Kidney (tissue), 14 donors: ENCODE measurements around the gene LRRC2. TPM values are rescaled to one million over a fixed set of nuclear protein-coding genes. Genes with fewer than 3 reads are reported as not detected.
A peak's percentile ranks its signal among the peaks of the same experiment; 100 is the strongest.
"Not testable (repeated sequence)": the region's sequence is repeated elsewhere in the genome, so short reads cannot be mapped to it uniquely, and the experiment has no call there.

Source experiments
- DNase-seq, 5 donors: peaks; one replicate each; pipeline ENCODE4 v3.0.0-alpha.2; 2013 to 2020
- FAIRE-seq: peaks from 2 replicates; lab custom pipeline; 2012; peaks lifted over from hg19 to GRCh38; lab: Jason Lieb, UNC
- H3K27ac ChIP-seq, 2 donors: one replicate each; pipeline ENCODE4 v1.7.0; 2013; ENCODE audit warnings: low read depth in 2 of 2, low read length in 2 of 2, inconsistent platforms in 1 of 2
- H3K27me3 ChIP-seq: one replicate; pipeline ENCODE4 v1.7.1; 2013; ENCODE audit warnings: low read length, inconsistent platforms; ENCODE audit not compliant: control insufficient read depth, insufficient read depth
- H3K36me3 ChIP-seq, 3 donors: one replicate each; pipeline versions ENCODE4 v1.7.0 to v1.7.1; 2013; ENCODE audit warnings: low read length in 3 of 3, control low read depth in 1 of 3, inconsistent platforms in 1 of 3; ENCODE audit not compliant: insufficient read depth in 3 of 3, control insufficient read depth in 2 of 3
- H3K4me1 ChIP-seq, 3 donors: one replicate each; pipeline versions ENCODE4 v1.7.0 to v1.7.1; 2013; ENCODE audit warnings: low read length in 3 of 3, inconsistent platforms in 1 of 3, low read depth in 1 of 3; ENCODE audit not compliant: control insufficient read depth in 2 of 3, insufficient read depth in 2 of 3
- H3K4me3 ChIP-seq, 3 donors: one replicate each; pipeline versions ENCODE4 v1.7.0 to v1.8.1; 2013; ENCODE audit warnings: low read length in 3 of 3, control low read depth in 1 of 3, inconsistent platforms in 1 of 3
- H3K9ac ChIP-seq, 3 donors: one replicate each; pipeline versions ENCODE4 v1.7.0 to v1.7.1; 2013; ENCODE audit warnings: low read length in 3 of 3, control low read depth in 1 of 3, inconsistent platforms in 1 of 3
- H3K9me3 ChIP-seq, 3 donors: one replicate each; pipeline versions ENCODE4 v1.7.0 to v1.7.1; 2013; ENCODE audit warnings: low read length in 3 of 3, control low read depth in 1 of 3, inconsistent platforms in 1 of 3; ENCODE audit not compliant: control insufficient read depth in 2 of 3, insufficient read depth in 1 of 3
- CTCF ChIP-seq: IDR thresholded peaks from 3 replicates; pipeline ENCODE4 v1.5.1; 2012; ENCODE audit warnings: mild to moderate bottlenecking, moderate library complexity, borderline replicate concordance; ENCODE audit not compliant: insufficient read depth; ENCODE audit errors: extremely low read depth
- intact Hi-C: fragments of 100-400 bp; cut with DNase I; formaldehyde crosslinking; loops from one replicate; pipeline ENCODE4 v1.11.1; 2022
- polyA plus RNA-seq: library from polyadenylated mRNA; stranded (reverse); fragments of 350-450 nt; fragmentation: Illumina TruSeq; extraction: RNeasy Lipid Tissue Mini Kit (QIAGEN cat#74804); gene quantifications from one replicate; pipeline ENCODE4 v1.2.3, GENCODE V29; 2014; ENCODE audit warnings: low read depth, low replicate concordance; ENCODE audit not compliant: insufficient read depth
- total RNA-seq: library from RNA; stranded (reverse); fragmentation: NEBNext Ultra II Directional; extraction: Animal tissue kit (Norgen Biotek cat#: 25700); gene quantifications from one replicate; pipeline ENCODE4 v1.2.1, GENCODE V29; 2021
- donor health status: control.
- donor health status: control.
- donor health status: control.
- donor health status: control.
- donor health status: control.
- donor health status: DM: yes; HTN: yes; CAD: no.
- donor health status: Normal renal cell carcinoma (clear cell type).

LRRC2 gene
- total and polyA plus RNA-seq, 2 donors from 2014 or later = 3.4 to 7.5 TPM

- Histone ChIP-seq H3K27ac (no peak overlapping the region), H3K4me3 (peak overlapping the region in 1 of 3 donors; percentile 14), H3K9me3 (no peaks in the 10 kb centered on the region), H3K9ac (no peak overlapping the region), H3K27me3 (no peaks in the 10 kb centered on the region), H3K36me3 (no peaks in the 10 kb centered on the region), H3K4me1 (peaks cover 0 to 3% (median 0%) of the 10 kb centered on the region in 3 donors)
- FAIRE-seq (no peak), DNase-seq (peak in 3 of 5 donors; percentile 9 to 87 (median 23))
- TF ChIP-seq CTCF = no peak
- intact Hi-C loops = no loop called here
Observed at GRCh38 chr3:46538803-46539442, 27.2 kb downstream of the LRRC2 start.

DNA sequence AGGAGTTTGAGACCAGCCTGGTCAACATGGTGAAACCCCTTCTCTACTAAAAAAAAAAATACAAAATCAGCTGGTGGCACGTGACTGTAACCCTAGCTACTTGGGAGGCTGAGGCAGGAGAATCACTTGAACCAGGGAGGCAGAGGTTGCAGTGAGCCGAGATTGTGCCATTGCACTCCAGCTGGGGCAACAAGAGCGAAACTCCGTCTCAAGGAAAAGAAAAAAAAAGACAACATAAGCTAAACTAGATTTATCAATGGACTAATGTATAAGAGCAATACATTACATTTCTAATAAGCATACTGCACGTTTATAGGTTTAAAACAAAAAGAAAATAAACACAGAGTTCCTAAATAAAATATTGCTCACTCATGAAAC, 27.7 kb downstream of the LRRC2 start:
- H3K4me1 ChIP-seq, intact Hi-C loops, DNase-seq, H3K9ac ChIP-seq, H3K27ac ChIP-seq, H3K36me3 ChIP-seq, H3K4me3 ChIP-seq, H3K27me3 ChIP-seq, H3K9me3 ChIP-seq, FAIRE-seq: not testable (repeated sequence)

DNA sequence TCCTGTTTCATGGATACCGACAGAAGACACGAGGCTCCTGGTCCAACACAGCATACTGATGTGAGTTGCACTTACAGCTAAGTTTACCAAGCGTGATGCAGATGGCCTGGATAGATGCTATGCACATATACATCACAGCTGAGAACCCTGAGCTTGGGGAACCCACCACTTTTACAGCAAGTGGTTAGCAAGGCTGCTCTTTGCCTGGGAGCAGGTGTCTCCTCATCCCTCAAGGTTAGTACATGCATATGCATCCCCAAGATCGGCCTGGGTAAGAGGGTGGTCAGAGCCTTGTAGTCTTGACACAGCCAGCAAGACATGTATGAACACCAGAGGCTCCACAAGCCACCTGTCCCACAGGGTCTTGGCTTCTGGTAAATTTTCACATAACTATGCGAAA, 28.3 kb downstream of the LRRC2 start:
- TF ChIP-seq CTCF = no peak

DNA sequence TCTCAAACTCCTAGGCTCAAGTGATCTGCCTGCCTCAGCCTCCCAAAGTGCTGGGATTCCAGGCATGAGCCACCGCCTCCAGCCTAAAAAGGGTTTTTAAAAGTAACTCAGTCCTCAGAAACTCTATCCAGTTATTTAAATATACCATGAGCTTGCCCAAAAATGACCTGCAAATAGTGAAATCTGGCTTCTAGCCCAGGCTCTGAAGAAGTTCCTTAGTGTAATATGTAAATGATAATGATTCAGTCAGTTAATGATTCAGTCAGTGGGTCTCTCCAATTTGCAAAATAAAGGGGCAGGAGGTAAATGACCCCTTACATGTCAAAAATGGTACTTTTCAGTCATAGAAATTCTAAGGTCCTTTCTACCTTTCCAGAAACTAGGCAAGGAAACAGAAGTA, 28.8 kb downstream of the LRRC2 start:
- no peak for TF ChIP-seq CTCF
- Histone ChIP-seq H3K9ac (no peak overlapping the region), H3K4me1 (peaks cover 0 to 3% (median 0%) of the 10 kb centered on the region in 3 donors), H3K36me3 (no peaks in the 10 kb centered on the region), H3K27me3 (no peaks in the 10 kb centered on the region), H3K4me3 (no peak overlapping the region), H3K27ac (no peak overlapping the region), H3K9me3 (no peaks in the 10 kb centered on the region)
- no peak for DNase-seq
- FAIRE-seq = no peak
- intact Hi-C loops = no loop called here

More for the DNA sequence above, 28.3 kb downstream of the LRRC2 start:
- H3K36me3 ChIP-seq = no peaks in the 10 kb centered on the region
- H3K27ac ChIP-seq = no peak overlapping the region
- intact Hi-C loops = no loop called here
- H3K9ac ChIP-seq = no peak overlapping the region
- no peaks in the 10 kb centered on the region for H3K9me3 ChIP-seq
- no peak overlapping the region for H3K4me3 ChIP-seq
- FAIRE-seq (no peak), DNase-seq (no peak)
- peaks cover 0 to 3% (median 0%) of the 10 kb centered on the region in 3 donors for H3K4me1 ChIP-seq
- H3K27me3 ChIP-seq = no peaks in the 10 kb centered on the region
